Cerebellar nuclear complex (tissue), 1 donor: ENCODE results near the gene MTX2.
"Not testable (repeated sequence)": the region's sequence is repeated elsewhere in the genome, so short reads cannot be mapped to it uniquely, and the experiment has no call there.

Source experiments
- DNase-seq, 2 experiments: peaks; one replicate each; lab custom pipeline; 2025; lab: John Stamatoyannopoulos, UW

MTX2 gene

GRCh38 chr2:176285321-176285720 is 16.1 kb downstream of the MTX2 start:
- no peak for DNase-seq

GRCh38 chr2:176291335-176291734 is 22.1 kb downstream of the MTX2 start:
- DNase-seq: no peak

- no peak for DNase-seq
Measured at GRCh38 chr2:176291809-176292283, 22.6 kb downstream of the MTX2 start.

- DNase-seq: no peak
Measured at GRCh38 chr2:176292608-176293007, 23.4 kb downstream of the MTX2 start.

- DNase-seq: no peak
Measured at GRCh38 chr2:176293334-176293733, 24.1 kb downstream of the MTX2 start.

GRCh38 chr2:176297067-176297466 is 27.8 kb downstream of the MTX2 start:
- no peak for DNase-seq

GRCh38 chr2:176297737-176298136 is 28.5 kb downstream of the MTX2 start:
- no peak for DNase-seq

- not testable (repeated sequence) for DNase-seq
Measured at GRCh38 chr2:176306020-176306419, 36.8 kb downstream of the MTX2 start.

- no peak for DNase-seq
Measured at GRCh38 chr2:176317199-176317598, 48.0 kb downstream of the MTX2 start.

GRCh38 chr2:176317623-176318065 is 48.4 kb downstream of the MTX2 start:
- DNase-seq: no peak

- DNase-seq: no peak
Measured at GRCh38 chr2:176321916-176322315, 52.7 kb downstream of the MTX2 start.

GRCh38 chr2:176324862-176325261 is 55.6 kb downstream of the MTX2 start:
- no peak for DNase-seq

- no peak for DNase-seq
Measured at GRCh38 chr2:176325732-176326131, 56.5 kb downstream of the MTX2 start.

GRCh38 chr2:176328149-176328548 is 58.9 kb downstream of the MTX2 start:
- DNase-seq: no peak

GRCh38 chr2:176330612-176331011 is 61.4 kb downstream of the MTX2 start:
- no peak for DNase-seq

GRCh38 chr2:176331646-176332045 is 62.4 kb downstream of the MTX2 start:
- DNase-seq: no peak

- no peak for DNase-seq
Measured at GRCh38 chr2:176334729-176335128, 65.5 kb downstream of the MTX2 start.

- DNase-seq: no peak
Measured at GRCh38 chr2:176338395-176338794, 69.2 kb downstream of the MTX2 start.

- no peak for DNase-seq
Measured at GRCh38 chr2:176339208-176339607, 70.0 kb downstream of the MTX2 start.

- DNase-seq: no peak
Measured at GRCh38 chr2:176356251-176356650, 87.0 kb downstream of the MTX2 start.

- no peak for DNase-seq
Measured at GRCh38 chr2:176364273-176364977, 95.2 kb downstream of the MTX2 start.

- no peak for DNase-seq
Measured at GRCh38 chr2:176368349-176368748, 99.1 kb downstream of the MTX2 start.

GRCh38 chr2:176370467-176371171 is 101.4 kb downstream of the MTX2 start:
- DNase-seq: no peak
